GM19240 (cell line): Measurements from ENCODE around the gene TULP1.

Experiments used
- DNase-seq: peaks from one replicate; pipeline ENCODE4 v3.0.0; 2011; ENCODE audit warnings: low spot score; ENCODE audit not compliant: insufficient read length

TULP1 gene

DNA sequence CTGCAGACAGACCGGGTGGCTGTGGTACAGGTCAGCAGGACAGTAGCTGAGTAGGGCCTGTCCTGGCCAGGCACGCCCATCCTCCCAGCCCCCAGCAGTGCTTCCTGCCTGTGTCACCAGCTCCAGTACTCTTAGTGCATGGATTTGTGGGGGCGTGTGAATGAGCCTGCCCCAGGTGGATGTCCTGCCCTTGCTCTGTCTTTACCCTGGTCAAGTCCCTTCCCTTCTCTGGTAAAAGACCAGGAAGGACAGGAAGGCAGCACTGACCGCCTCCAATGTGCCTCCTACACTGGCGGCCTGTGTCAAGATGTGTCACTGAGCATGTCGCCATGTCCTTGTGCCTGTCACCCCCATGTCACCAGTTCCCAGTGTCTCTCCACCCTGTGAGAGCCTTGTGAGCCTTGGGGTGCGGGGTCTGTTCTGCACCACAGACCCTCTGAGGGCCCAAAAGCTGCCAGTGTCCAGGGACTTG, 27.7 kb downstream of the TULP1 start:
- no peak for DNase-seq

GRCh38 chr6:35483893-35484645, 28.6 kb downstream of the TULP1 start:
- DNase-seq, result no peak

DNA sequence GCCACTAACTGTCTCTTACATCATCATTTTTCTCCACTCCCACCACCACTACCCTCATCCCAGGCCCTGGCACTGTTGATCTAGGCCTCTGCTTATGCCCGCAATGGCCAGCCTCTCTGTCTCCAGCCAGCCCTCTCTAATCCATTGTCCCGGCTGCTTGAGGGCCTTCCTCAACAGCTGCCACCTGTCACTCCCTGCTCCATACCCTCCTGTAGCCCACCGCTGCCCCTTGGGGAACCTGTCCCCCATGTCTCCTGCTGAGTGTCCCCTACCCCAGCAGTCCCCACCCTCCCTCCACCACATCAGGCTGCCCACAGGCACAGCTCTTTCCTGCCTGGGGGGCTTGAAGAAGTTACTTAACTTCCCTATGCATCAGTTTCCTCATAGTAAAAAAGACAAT, 29.2 kb downstream of the TULP1 start:
- DNase-seq, result no peak

GRCh38 chr6:35483062-35483461, 29.6 kb downstream of the TULP1 start:
- no peak for DNase-seq

DNA sequence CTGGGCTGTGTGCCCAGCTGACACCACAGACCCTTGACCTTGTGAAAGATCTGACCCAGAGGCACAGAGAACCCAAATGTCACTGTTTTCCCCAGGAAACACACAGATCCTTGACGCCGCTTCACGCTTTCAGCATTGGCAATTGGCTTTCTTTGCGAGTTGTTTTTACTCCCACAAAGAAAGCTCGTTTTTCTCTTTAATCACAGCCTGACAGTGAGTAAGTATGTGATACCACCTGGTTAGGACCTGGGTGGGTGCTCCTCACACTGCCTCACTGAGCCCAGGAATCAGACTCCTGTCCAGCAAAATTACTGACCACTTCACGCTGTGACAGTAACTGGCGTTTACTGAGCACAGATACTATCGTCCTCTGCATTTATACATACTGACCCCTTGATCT, 31.5 kb downstream of the TULP1 start:
- DNase-seq, result no peak

- no peak for DNase-seq
Measured at GRCh38 chr6:35480176-35480575, 32.5 kb downstream of the TULP1 start.

DNA sequence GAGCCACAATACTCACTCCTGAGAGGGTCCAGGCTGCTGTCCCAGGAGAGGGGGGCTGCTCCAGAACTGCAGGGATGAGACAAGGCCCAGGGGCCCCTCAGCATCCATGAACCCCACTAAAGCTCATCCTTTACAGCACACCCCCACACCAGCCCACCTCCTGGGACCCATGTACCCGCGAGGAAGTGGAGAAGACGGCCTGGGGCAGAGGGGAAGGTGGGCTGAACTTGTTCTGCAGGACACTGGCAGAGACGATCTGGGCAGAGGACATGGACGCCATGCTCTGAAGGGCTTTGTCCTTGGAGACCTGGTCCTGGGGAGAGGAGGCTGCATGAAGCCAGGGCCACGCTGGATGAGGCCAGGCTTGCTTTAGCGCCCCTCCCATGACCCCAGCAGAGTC, 34.4 kb downstream of the TULP1 start:
- DNase-seq, result no peak

- no peak for DNase-seq
Measured at GRCh38 chr6:35477551-35478179, 35.0 kb downstream of the TULP1 start.

DNA sequence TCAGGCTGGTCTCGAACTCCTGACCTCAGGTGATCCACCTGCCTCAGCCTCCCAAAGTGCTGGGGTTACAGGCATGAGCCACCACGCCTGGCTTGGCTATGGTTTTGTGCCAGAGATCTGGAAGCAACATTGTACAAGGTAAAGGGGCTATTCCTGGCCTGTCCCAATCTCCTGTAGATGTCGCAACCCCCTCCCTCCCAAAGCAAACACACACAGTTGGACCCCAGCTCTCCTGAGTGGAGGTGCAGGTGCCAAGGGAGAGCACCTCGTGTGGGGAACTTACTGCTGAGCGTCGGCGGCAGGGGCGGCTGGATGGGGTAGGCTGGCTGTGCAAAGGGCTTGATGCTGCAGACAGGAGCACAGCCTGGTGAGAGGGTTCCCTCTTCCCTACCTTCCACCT, 35.7 kb downstream of the TULP1 start:
- no peak for DNase-seq

GRCh38 chr6:35476004-35476403, 36.7 kb downstream of the TULP1 start:
- DNase-seq, result no peak

DNA sequence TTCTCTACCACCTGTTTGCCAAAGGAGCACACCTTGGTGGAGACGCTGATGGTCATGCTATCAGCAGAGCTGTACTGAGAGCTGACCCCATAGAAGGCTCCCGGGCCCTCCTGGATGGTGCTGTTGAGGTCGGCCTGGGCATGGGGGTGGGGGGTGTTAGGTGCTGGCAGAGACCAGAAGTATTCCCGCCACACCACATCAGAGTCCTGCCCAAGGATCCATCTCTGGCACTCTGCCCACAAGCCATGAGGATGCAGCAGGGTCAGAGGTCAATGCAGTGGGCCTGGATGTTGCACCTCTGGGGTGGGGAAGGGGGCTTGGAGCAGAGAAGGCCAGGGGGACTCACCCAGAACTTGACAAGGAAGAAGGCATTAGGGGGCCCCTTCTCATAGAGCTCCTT, 37.1 kb downstream of the TULP1 start:
- no peak for DNase-seq

- no peak for DNase-seq
Measured at GRCh38 chr6:35474942-35475570, 37.6 kb downstream of the TULP1 start.

- no peak for DNase-seq
Measured at GRCh38 chr6:35474131-35474941, 38.4 kb downstream of the TULP1 start.

- DNase-seq, result no peak
Measured at GRCh38 chr6:35473850-35474130, 38.9 kb downstream of the TULP1 start.

DNA sequence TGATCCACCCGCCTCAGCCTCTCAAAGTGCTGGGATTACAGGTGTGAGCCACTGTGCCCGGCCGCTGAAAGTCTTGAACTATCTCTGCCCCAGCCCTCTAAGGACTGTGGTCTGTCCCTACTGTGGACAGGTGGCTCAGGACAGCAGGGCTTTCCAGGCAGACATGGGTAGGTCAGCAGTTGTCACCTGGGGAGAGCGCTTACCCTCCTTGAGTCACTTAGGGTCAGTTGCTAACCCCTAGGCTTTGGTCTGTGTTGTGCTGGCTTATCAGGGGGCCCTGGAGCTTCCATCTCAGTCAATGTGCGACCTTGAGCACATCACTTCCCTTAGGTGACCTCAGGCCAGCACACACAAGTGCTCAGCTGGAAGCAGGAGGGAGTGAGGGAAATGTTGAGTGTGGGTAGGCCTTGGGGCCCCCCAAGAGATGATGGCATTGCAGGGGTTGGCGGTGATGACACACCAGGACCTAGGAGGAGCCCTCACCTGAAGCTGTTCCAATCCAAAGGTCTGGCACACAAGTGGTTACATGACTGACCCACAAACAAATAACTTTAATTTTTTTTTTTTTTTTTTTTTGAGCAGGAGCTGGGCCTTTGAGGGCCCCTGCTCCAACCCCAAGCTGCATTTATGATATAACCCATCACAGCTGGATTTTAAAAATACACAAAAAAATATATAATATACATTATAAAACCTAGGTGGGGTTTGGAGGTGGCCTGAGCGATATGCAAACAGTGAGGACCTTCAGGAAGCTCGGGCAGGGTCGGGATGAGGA, 39.4 kb downstream of the TULP1 start:
- no peak for DNase-seq

DNA sequence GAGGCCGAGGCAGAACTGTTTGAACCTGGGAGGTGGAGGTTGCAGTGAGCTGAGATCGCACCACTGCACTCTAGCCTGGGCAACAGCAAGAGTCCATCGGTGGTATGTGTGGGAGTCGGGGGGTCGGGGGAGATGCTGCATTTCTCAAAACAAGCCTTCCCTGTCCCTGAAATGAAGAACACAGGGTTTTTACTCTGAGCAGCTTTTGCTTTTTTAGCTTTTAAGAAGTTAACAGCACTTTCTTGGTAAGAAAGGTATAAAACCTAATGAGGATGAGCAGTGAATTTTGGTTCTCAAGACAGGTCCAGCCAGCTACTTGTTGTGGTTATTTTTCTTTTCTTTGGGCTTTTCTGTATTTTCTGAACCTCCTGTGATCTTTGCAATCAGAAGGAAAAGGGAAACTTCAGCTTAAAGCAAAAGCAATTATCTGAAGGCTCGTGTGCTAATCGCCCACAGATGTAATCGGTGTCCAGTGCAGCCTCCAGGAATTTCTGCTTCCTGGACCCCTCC, 40.8 kb downstream of the TULP1 start:
- DNase-seq, result no peak

GRCh38 chr6:35470663-35471120, 42.0 kb downstream of the TULP1 start:
- no peak for DNase-seq

DNA sequence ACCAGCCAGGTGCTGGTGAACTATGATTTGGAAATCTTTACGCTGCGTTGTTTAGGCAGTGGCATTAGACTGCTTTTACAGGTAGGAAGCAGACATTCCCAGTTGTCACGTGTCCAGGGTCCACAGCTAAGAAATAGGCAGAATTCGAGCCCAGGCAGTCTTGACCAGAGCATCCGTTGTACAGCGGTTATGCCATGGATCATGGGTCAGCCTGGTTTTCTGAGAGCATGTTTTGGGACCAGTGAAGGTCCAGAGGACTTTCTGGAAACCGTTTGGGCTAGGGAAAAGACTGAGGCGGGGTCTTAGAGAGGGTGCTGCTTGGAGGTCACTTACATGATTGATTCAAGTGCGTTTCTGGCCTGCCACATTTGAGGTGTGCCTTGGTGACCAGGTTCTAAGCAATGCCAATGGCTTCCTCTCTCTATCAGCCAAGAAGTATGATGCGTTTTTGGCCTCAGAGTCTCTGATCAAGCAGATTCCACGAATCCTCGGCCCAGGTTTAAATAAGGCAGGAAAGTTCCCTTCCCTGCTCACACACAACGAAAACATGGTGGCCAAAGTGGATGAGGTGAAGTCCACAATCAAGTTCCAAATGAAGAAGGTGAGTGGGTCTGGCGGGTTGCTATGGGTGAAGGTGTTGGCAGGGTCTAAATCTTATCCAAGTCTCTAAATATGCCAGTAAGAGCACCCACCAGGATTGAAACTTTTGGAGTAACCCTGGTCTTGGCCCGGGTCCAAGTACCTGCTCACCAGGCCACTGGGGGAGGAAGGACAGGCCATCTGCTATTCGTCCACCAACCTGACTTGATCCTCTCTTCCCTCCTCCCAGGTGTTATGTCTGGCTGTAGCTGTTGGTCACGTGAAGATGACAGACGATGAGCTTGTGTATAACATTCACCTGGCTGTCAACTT, 42.7 kb downstream of the TULP1 start:
- no peak for DNase-seq

DNA sequence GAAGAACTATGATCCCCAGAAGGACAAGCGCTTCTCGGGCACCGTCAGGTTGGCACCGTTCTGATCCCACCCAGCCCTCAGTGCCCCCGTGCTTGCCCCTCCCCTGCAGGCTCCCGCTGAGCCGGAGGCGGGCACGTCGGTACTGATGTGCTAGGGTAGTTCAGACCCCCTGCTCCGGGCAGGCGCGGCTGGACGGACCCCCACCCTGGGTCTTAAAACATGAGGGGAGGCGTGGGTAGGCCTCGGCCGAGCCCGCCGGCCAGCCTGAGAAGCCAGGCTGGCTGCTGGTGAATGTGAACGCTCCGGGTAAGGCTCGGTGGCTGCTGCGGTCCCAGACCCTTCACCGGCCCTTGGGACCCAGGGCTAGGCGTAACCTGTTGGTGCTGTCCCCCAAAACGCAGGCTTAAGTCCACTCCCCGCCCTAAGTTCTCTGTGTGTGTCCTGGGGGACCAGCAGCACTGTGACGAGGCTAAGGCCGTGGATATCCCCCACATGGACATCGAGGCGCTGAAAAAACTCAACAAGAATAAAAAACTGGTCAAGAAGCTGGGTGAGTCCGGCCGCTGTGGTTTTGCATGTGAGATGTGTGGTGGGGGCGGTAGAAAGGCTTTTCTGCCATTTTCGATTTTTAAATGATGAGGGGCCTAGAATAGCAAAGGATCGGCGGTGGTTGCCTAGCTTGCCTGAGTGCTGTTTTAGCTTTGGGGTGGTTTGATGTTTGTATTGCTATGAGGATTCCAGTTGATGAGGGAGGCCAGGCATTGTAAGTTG, 43.5 kb downstream of the TULP1 start:
- no peak for DNase-seq
